Mesenteric fat pad (tissue), 1 donor: ENCODE measurements around the gene BEND2. TPM values are rescaled to one million over a fixed set of nuclear protein-coding genes. Genes with fewer than 3 reads are reported as not detected.
"Not testable (repeated sequence)": the region's sequence is repeated elsewhere in the genome, so short reads cannot be mapped to it uniquely, and the experiment has no call there.

Experiments used
- DNase-seq: peaks from one replicate; pipeline ENCODE4 v3.0.0-alpha.2; 2020; ENCODE audit warnings: low spot score
- long read RNA-seq: library from polyadenylated mRNA; unstranded; transcript quantifications from one replicate; pipeline ENCODE4 v2.0.0, GENCODE V29; 2020
- total RNA-seq: library from RNA; stranded (reverse); fragmentation: NEBNext Ultra II Directional; extraction: Animal tissue kit (Norgen Biotek cat#: 25700); gene quantifications from one replicate; pipeline ENCODE4 v1.2.1, GENCODE V29; 2021
- donor health status: DM: yes; HTN: yes; CAD: no.

Gene BEND2
- total RNA-seq = not detected
- long read RNA-seq = 0 reads

DNA sequence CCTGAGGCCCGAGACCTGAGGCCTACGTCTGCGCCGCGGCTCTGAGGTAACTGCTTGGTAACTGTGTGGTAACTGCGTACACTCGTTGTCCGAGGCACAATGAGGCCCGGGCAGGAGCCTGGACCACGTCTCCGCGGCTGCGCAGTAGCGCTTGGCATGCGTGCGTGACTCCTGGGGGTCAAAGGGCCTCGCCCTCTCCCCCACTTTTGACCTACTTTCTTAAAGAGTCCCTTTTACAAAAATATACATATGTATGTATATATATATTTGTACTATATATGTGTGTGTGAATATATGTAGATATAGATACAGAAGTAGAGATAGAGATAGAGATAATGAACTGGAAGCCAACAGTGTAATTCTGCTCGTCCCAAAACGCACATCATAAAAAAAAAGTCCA is at the start of gene BEND2:
BEND2 (minus strand) TSS at position 101 of the 400 bp plus-strand sequence. CDS start 136 bp downstream, outside the sequence.
- DNase-seq = no peak

DNA sequence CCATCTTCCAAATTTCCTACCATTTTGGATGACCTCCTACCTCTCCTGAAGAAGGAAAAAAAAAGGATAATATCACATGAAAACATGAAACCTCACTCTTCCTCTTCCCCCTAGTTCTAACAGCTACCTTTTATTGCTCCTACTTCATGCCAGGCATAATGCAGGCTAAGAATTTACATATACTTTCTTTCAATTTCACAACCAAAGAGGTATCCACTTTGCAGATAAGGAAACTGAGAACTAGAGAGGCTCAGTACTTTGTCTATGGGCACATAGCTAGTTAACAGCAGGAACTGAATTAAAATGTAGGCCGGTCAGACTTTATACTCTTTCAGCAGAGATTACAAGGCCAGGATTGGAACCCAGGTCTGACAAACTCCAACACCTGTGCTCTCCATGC is 34.4 kb upstream of the BEND2 start:
- DNase-seq = no peak

DNA sequence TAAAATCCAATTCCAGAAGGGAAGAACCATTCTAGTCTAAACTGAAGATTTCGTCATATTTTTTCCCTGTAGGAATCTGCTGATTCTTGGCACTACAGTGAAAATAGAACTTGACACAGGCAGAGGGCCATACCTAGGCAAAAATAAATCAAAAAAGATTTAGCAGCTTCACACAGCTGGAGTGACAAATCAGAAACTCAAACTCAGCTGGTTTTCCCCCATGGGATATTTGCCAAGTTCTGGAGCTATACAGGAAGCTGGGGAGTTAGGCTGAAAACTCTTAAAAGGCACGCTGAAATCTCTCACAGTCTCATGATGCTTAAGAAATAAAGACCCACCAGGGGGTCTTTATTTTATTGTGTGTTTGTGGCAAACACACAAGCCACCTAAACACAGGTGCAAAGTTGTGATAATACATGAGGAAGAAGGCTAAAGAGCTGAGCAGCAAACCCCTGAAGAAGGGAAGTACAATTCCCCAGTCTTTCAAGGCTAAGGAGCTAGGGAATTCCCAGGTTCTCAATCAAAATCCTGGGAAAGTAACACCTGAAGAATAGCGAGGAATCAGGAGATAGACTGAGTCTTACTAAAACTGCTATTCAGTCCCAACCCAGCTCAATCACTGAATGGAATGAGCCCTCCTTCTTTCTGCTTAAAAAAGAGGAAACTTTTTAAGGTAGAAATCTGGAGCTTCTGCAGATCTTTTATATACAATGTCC is 32.1 kb upstream of the BEND2 start:
- DNase-seq = no peak

DNA sequence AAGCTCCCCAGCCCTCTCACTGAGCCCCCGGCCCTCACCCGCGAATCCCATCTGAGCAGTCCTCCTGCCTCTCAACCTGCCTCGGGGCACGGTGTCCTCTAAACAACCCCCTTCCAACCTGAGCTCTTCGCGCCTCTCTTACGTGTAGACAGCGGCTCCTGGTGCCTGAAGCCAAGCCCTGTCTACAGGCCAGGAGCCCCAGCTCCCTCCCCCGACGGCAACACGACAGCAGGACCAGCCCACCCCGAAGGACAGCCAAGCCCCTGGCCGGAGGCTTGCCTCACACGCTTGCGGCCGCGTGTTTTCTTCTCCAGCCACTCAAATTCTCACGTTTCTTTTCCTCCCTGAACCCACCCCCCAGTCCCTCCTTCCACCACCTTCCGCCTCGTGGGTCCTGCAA is 9.0 kb upstream of the BEND2 start:
- DNase-seq = not testable (repeated sequence)

DNA sequence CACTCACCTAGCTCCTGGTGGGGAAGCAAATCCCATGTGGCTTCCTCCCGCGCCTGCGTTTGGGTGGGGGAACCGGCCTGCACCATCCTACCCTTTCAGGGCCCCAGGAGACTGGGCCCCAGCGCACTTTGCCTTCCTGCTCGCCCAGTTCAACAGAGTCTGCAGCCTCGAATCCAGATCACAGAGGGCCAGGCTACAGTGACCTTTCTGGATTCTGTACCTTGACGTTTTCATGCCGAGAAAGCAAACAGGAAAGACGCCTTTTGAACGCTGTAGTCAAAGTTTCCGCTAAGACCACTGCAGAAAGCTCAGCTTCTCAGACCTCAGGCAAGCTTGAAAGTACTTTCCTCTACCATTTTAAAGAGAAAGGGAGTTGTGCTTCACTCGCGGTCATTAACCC is 7.4 kb upstream of the BEND2 start:
- no peak for DNase-seq

DNA sequence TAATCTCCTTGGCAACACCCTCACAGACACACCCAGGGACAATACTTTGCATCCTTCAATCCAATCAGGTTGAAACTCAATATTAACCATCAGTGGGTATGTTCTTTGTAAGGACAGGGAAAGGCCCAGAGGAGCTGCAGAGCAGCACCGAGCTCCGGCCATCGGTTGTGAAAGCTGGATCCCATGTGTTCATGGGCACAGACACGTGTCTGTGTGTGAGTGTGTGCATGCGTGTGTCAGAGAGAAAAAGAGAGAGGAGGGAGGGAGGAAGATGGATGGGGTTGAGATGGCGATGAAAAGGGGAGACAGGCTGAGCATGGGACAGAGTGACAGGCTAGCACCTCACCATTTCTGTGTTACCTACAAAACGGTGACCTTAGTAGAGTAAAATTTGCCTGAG is 6.8 kb upstream of the BEND2 start:
- DNase-seq = no peak

DNA sequence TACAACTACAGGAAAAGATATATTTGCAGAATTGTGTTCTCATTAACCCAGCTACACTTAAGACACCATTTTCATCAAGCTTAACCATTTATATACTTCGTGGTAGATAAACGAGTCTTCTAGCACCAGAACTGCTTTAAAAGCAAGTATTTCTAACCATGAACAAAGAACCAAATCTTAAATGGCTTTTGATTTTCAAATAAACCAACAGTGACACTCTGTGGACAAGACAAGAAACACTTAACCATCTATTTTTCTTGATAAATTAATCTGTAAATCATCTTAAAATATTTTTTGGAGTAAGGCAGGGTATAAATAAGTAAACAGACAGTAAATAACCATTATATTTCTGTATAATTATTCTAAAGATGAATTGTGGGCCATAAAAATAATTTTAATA is 10.2 kb downstream of the BEND2 start:
- no peak for DNase-seq

DNA sequence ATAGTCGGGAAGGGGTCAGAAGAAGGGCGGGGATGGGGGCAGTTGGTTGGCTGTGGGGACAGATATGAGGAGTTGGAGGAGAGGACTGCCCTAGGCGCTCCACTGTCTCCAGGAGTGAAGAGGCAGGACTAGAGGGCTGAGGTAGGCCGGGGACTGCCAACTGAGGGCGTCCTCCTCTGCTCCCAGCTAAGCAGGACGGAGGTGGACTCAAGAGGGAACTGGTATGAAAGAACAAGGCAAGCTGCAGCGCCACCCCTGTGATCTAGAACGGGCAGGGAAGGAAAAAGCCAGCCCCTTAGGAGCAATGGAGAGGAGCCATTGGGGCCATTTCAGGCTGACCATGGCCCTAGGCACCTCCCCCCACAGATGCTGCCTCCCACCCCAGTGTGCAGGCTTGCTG is 14.0 kb downstream of the BEND2 start:
- DNase-seq = no peak

DNA sequence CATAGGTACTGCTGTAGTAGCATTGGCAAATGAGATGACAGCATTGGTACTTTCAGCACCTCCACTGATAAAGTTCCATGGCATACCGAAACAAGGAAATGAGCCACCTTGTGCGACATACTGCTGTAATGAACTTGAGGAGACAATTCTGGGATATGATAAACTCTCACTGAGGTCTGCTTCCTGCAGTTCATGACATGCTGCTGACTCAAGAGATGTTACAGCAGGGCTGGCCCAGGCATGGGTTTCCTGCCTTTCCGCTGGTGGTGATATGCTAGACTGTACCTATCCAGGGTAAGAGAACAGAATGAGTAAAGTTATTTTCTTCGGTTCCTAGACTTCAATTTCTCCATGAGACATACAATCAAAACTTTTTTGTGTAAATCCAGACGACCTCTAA is 17.1 kb downstream of the BEND2 start:
- DNase-seq = no peak

DNA sequence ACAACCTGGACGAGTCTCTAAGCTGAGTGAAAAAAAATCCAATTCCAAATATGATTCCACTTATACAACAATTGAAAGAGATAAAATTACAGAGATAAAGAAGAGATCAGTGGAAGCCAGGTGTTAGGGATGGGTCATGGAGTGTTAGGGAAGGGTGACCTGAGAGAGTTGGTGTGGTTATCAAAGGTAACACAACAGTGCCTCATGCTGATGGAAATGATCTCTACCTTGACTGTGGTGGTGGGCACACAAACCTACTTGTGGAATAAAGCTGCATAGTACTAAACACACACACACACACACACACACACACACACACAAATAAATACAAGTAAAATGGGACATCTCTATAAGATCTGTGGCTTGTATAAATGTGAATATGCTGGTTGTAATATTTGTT is 26.0 kb downstream of the BEND2 start:
- no peak for DNase-seq

DNA sequence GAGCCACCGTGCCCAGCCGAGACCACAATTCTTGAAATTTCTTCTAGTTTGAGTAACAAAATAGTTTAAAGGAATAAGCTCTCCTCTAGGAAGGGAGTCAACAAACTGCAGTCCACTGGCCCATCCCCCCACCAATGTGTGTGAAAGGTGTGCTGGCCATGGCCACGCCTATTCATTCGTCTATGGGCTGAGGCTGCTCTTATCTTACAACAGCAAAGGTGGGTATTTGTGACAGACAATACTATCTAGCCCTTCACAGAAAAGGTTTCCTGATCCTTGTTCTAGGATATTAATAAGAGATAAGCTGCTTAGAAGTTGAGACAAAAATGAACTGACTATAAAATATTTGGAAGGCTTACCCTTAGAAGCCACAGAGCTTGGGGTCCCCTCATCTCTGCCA is 41.2 kb downstream of the BEND2 start:
- DNase-seq = no peak

DNA sequence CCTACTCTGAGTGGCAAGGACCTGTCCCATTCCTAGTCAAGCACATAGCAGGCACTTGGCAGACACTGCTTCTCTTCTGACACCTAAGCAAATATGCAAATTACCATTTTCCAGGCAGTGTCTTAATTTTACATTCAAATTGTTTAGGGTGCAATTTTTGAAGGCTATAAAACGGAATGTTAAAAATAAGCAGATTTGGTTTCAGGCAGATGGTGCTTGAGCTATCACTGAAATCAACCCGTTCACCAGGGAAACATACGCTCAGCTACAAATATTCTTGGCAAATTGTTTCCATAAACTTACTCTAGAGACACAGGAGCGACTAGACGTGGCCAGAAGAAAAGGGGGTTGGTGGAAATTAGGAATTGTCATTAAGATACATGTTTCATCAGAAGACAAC is 45.7 kb downstream of the BEND2 start:
- no peak for DNase-seq

DNA sequence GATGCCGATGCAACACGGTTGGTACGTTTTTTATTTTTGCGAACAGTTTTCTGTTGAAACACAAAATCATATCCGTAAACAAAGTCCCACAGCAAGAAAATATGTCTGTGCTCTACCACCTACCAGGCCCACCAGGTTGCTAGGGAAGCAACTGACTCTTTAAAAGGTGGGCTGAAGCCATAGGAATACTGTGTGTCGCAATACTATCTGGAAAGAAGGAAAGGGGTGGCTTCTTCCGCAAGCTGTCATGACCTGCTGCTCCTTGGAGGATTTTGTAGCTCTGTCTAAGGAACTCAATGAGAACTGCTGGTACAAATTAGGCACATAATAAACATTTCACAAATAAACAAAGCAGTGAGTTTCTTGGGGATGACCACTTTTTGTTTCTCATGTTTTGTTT is 46.5 kb downstream of the BEND2 start:
- DNase-seq = no peak

DNA sequence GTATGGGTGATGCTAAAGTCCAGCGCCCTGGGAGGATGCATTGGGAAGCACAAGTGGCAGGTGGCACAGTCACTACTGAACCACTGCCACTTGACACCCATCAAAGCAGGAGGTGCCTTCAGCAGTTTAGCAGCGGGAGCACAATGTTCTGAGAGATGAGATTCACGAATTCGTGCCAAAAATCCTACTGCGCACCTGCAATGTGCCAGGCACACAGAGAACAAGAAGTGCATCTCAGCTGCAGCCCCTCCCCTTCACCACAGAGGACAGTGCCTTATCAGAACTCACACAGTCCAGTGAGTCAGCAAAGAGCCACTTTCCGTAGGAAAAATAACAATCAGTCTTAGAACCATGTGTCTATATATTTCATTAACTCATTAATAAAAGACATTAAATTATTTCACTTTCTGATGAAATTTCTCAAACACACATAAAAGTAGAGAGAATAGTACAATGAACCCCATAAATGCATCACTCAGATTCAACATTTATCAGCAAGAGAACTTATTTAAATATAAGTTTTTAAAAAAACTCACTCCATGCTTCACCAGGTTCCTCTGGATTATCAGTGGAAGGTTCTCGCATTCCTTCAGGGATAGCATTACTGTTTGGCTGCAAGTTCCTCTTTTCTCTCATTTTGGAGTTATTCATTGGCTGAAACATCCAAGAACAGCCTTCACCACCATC is 47.0 kb downstream of the BEND2 start:
- DNase-seq = no peak

DNA sequence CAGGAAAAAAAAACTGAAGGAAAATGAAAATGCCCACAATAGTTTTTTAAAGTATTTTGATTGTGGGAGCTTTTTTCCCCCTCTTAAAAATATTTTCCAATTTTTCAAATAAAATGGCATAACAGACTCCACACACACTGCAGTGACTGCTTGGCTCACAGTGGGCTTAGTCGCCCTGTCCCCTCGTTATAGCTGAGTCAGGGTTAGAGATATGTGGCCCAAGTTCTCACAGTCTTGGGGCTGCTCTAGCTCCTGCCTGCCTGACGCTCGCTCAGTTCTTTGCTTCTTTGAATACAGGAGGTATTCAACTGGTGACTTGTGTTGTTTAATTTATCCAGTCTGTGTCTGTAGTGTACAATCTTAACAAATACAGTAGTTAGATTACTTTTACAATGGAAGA is 47.7 kb downstream of the BEND2 start:
- no peak for DNase-seq

DNA sequence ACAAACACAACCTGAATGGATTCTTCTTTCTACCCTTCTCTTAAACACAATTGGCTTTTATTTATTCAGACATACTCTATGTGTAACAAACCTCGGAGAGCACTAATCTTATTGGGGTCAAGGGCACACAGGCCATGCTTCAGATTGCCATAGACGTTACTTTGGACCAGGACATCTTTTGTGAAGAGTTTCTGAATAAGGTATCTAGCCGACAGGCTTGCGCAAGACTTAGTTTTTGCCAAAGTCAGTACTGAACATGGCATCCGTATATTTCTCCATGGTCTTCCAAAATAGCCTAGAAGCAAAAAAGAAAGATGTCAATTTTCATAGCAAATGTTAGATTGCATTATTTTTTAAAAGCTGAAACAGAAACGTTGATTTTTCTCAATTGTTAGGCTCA is 49.8 kb downstream of the BEND2 start:
- no peak for DNase-seq

DNA sequence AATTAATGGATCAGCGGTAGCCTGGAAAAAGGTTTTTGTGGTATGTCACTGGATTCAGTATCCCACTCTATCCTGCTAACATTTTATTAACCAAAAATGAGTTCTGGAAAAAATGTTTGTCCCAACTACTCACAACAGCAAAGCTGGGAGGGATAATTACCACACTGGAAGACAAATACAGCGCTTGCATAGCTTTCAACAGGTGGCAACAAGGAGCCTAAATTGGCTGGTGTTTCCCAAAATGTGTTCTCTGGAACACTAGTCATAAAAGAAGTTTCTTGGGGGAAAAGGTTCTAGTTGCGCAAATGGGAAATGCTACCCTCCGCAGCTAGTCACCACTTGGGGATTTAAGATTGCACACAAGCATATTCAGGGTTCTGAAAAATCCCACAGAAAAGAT is 54.6 kb downstream of the BEND2 start:
- DNase-seq = no peak

DNA sequence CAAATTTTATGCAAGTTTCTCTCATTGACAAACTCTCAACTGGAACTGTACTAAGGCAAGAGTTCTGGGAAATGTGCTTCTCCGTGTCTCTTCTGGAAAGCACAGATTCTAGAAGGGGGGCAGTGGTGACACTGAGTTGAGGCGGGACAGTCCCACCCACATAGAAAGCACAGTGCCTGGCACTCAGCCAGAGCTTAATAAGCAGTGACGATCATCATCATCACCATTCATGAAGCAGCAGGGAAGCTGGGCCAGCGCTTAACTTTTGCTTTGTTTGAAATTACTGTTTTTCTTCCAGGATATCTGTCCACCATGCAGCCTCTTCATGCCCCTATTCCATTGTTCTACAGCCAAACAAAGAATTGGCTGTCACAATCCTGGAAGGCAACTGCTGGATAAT is 60.3 kb downstream of the BEND2 start:
- no peak for DNase-seq

DNA sequence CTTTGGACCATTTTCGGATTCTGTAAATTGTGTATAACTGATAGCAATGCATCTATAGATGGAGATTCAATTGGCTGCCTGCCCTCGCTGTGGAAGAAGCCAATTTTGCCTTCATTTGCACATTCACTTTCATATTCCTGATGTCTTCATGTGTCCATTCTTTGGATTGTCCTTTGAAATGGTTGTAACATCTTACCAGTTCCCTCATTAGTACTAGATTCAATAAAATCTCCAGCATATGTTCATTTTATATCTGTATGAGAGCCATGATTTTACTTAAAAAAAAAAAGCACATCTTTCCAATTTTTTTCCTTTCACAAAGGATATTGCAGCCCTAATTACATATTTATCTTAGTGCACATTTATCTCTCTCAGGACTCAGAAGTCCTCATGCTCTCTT is 61.7 kb downstream of the BEND2 start:
- no peak for DNase-seq

DNA sequence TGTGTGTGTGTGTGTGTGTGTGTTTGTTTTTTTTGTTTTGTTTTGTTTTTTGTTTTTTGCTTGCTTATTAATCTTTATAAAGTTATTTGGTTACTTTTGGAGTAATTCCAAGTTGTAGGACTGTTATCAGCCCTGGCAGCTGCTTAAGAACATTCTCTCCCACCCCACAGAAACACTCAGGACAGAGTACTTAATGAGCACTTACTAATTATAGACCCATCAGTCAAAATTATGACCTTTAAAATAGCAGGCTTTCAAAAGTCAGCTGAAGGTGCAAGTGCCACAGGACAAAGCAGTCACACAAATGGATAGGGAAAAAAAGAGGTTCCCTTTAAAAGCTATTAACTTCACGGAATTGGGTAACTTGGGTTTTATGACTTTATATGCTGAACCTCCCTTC is 69.0 kb downstream of the BEND2 start:
- no peak for DNase-seq

DNA sequence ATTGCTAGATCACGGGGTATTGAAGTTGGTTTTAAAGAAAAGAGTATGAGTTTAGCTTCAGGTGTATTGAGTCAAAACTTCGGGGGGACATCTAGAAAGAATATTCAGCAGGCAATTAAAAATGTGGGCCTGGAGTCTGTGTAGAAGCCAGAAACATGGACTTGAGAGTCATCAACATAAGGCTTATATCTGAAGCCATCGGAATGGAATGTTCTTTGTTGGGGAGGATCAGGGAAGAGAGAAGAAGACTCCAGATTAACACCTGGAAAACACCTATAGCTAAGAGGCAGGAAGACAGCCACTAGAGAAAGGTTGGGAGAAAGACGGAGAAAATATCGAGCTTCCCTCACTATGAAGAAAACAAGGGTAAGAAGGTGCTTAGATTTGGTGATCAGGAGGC is 69.5 kb downstream of the BEND2 start:
- DNase-seq = no peak

DNA sequence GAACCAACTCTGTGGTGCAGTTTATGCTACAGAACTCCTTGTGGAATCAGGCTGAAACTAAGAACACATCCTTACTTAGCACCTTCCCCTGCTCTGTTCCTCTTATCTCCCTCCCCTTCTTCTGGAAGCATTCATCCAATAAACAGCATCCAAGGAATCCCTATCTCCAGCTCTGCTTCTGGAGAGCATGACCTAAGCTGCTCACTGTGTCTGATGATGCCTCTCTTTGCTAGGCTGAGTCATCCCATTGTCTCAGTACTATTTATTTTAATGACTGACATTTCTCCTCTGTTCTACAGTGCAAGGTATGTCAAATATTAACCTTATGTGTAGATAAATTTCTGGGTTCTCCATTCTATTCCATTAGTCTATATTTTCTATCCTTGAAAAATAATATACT is 71.2 kb downstream of the BEND2 start:
- no peak for DNase-seq

DNA sequence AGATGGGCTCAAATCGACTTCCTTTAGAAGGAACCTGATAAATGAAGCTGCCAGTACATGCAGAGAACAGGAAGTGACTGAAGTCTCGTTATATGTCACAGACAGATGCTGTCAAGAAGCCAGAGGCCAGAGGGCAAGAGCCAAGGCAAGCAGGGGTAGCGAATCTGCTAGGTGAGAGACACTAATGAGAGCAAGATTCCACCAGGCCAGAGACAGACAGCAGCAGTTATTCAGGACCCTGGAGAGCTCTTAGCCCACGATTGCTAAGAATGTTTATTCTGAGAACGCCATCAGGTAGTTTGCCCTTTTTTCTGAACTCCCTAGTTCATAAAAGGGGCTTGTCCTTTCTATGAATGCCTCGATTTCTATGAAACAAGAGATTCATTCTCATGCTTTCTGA is 73.7 kb downstream of the BEND2 start:
- DNase-seq = no peak
